GM19351 (cell line): ENCODE measurements around the gene POLE.

Source experiments
- ATAC-seq: cut with Tn5 transposase; IDR thresholded peaks from one replicate; pipeline ENCODE4 v1.9.1; 2021; ENCODE audit warnings: mild to moderate bottlenecking, moderate library complexity; ENCODE audit not compliant: unreplicated experiment

POLE gene

GRCh38 chr12:132677492-132677891, 9.7 kb downstream of the POLE start:
- no peak for ATAC-seq

GRCh38 chr12:132675757-132676432, 11.2 kb downstream of the POLE start:
- ATAC-seq, result no peak

- ATAC-seq, result no peak
Measured at GRCh38 chr12:132674561-132674960, 12.6 kb downstream of the POLE start.

- ATAC-seq, result no peak
Measured at GRCh38 chr12:132673288-132674179, 13.6 kb downstream of the POLE start.

- no peak for ATAC-seq
Measured at GRCh38 chr12:132672678-132673077, 14.5 kb downstream of the POLE start.

- ATAC-seq, result no peak
Measured at GRCh38 chr12:132672116-132672515, 15.0 kb downstream of the POLE start.

GRCh38 chr12:132669166-132669879, 17.8 kb downstream of the POLE start:
- no peak for ATAC-seq

DNA sequence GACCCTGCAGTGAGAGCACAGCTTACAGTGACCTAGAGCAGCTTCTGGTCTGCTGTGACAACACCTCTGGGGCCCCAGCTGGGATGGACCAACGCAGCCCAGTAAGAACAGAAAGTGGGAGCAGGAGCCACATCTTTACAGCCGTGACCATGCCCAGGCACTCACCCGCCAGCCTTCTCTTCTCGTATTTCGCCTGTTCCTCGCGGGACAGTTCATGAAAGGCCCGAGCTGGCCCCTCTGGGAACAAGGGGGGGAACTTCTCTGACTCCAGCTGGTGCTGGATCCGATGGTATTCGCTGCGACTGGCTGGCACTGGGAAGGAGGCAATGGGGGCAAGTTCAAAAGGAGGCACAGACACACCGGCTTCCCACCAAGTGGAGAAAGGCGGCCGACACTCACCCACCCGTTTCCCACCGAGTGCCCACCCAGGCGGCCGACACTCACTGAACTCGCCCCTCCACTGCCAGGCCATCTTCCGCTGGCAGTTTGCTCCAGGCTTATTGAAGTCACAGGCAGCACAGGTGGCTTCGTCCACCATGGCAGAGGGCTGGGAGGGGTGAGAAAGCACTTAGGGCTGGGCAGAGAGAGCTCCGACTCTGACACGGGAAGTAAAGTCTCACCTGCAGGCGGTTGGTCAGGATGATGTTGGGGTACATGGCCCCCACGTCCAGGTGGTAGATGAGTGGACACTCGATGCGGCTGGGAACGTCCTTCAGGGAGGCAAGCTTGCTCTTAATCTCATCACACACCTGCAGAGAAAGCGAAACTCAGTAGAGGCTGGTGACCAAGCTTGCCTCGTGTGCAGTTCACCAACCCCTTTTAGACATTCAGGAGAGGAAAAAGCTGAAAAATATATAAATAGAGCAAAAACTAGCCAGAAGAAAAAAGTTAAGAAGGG, 18.7 kb downstream of the POLE start:
- ATAC-seq, result no peak

DNA sequence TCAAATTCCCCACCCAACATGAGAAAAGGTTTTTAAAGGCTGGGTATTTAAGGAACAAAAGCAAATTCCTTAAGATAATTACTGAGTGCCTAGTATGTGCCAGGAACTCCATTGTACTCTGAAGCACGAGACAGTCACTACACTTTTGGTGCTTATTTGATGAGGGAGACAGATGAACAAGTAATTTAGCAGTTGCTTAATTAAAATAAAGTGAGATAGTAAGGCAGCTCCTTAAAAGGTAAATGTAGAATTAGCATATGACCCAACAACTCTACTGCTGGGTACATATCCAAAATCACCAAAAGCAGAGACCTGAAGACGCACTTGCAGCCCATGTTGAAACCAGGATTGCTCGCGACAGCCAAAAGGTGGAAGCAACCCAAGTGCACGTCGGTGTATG, 21.3 kb downstream of the POLE start:
- no peak for ATAC-seq

GRCh38 chr12:132665149-132665491, 22.0 kb downstream of the POLE start:
- no peak for ATAC-seq

GRCh38 chr12:132664206-132665148, 22.7 kb downstream of the POLE start:
- no peak for ATAC-seq

DNA sequence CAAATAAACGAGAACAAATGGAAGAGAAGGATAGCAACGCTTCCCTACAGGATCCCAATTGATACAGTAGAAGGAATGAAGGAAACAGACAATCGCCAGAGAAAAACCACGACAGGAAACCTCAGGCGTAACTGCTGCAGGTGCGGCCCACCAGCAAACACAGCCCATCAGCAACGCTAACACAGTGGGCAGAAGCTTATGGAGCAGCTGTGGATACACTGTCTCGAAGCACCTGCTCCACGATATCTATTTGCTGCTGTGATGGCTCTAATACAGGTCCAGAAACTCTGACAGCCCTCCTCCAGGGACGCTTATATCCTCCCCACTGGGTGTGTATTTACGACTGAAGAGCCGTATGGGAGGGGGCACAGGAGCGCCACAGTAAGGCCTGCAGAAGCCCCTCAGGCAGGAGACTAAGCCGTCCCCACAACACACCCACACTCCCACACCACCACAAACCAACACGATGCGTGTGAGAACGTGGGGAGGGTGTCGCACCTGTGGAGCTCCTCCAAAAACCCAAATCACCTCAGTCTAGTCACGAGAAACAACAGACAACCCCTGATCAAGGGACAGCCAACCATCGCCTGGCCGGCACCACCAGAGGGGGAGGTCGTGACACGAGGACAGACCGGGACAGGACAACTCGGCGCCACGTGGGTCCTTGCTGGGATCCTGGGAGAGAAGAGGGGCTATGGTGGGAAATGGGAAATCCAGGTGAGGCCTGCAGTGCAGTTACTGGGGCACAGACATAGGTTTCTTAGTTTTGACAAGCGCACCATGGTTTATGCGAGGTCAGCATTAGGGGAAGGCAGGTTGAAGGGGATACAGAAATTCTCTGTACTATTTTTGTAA, 24.0 kb downstream of the POLE start:
- ATAC-seq, result no peak

DNA sequence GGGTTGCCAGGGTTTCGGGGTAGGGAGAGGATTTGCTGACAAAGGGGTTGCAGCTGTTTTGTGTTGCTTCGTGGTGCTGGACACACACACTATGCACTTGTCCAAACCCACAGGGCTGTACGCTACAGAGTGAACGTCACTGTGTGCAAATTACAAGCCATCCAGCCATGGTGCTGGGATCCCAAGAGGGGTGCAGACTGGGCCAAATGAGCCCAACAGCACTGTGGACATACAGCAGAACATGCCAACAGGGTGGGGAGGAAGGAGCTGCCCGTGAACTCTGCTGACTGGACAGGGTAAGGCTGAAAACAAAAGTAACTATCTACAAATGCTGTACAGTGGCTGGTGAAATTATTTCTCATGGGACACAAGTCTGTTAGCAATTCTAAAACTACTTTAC, 25.2 kb downstream of the POLE start:
- ATAC-seq, result no peak

DNA sequence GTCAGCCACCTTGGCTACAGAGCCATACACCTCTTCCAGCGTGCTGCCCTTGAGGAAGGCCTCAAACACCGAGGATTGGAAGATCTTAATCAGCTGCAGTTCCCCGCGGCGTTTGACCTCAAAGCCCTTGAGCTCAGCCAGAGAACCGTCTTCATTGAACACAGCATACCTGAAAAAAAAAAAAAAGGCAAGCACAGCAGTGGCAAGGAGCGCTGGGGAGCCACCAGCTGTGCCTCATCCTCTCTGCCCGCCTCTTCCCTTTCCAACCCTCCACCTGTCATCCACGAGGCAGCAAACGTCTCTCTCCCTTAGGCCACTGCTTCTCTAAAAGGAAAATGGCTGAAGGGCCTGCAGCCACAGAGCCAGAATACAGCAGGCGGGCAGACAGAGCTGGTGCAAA, 26.1 kb downstream of the POLE start:
- no peak for ATAC-seq

DNA sequence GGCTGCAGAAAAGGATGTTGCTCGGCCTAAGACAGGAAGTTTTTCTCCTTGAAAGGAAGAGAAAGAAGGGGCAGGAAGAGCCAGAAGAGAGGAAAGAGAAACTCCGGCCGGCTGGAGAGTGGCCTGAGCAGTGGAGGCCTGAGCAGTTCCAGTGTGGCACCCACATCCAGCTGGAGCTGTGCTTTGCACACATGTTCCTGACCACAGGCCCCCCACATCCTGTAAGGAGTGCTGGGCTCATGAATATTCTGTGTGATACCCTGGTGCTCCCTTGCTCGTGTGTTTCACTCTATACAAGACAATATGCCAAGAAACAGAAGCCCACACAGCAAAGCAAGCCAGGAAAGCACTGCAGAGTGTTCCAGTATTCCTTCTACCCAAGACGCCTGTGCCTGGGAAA, 27.1 kb downstream of the POLE start:
- ATAC-seq, result no peak

DNA sequence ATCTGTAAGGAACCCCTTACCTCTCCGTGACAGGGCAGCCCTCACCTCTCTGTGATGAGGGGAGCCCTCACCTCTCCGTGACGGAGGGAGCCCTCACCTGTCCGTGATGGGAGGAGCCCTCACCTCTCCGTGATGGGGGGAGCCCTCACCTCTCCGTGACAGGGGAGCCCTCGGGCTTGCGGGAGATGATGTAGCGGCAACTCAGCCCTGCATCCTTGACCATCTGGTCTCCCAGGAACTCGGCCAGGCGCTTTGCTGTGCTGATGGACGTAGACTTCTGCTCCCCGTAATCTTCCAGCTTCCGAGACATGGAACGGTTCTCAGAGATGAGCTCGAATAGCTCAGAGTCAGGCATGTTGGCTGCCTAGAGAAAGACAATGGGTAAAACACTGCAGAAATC, 28.0 kb downstream of the POLE start:
- no peak for ATAC-seq

- ATAC-seq, result no peak
Measured at GRCh38 chr12:132658149-132658894, 28.8 kb downstream of the POLE start.
